Measurements from ENCODE around the gene PUDP.
"Not testable (repeated sequence)": the region's sequence is repeated elsewhere in the genome, so short reads cannot be mapped to it uniquely, and the experiment has no call there.

Gene PUDP

DNA sequence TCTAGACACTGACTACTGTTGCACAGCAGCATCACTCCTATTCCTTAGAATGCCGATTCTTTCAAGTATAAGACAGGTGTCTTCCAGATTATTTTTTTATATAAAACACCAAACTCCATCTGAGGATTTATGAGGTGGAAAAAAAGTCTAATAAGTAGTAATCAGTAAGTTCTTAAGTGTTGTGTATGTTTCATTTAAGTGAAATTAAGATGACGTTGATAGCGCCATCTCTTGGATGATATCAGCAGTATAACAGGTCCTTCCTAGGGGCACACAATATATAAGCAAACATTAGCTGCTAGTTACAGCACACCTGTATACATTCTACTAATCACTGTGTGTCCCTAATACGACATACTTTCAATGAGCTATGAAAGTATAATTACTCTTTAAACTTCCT lies 100.0 kb downstream of the PUDP start:
- Histone ChIP-seq H3K9me3 (ENCODE audit: control extremely low read depth in 1 of 5, control insufficient read depth in 4 of 5, insufficient read depth in 2 of 5, low read depth in 1 of 5, low read length in 4 of 5) (no peaks in the 10 kb centered on the region), H3K4me3 (ENCODE audit: control insufficient read depth in 1 of 7, extremely low read depth in 1 of 7, insufficient read depth in 4 of 7, low read depth in 2 of 7, low read length in 6 of 7) (no peak overlapping the region), H3K27me3 (replicated peaks in 2 of 5; ENCODE audit: control insufficient read depth in 4 of 5, insufficient read depth in 5 of 5, low read length in 4 of 5) (no peaks in the 10 kb centered on the region), H3K27ac (ENCODE audit: insufficient read depth in 1 of 2, low read depth in 1 of 2, low read length in 2 of 2, poor library complexity in 1 of 2, severe bottlenecking in 2 of 2) (no peak overlapping the region), H3K36me3 (ENCODE audit: control insufficient read depth in 4 of 4, insufficient read depth in 4 of 4, low read length in 3 of 4) (peaks cover 0 to 13% (median 3%) of the 10 kb centered on the region in 4 experiments), H3K4me1 (ENCODE audit: control extremely low read depth in 1 of 4, control insufficient read depth in 4 of 4, insufficient read depth in 4 of 4, low read length in 3 of 4) (no peaks in the 10 kb centered on the region)
- WGBS (ENCODE audit: insufficient coverage), result no CpG with 5 or more reads among the region's 4 CpGs
- POLR2A ChIA-PET, result no interaction called here
- CTCF ChIA-PET, result no interaction called here
- no peak for DNase-seq

DNA sequence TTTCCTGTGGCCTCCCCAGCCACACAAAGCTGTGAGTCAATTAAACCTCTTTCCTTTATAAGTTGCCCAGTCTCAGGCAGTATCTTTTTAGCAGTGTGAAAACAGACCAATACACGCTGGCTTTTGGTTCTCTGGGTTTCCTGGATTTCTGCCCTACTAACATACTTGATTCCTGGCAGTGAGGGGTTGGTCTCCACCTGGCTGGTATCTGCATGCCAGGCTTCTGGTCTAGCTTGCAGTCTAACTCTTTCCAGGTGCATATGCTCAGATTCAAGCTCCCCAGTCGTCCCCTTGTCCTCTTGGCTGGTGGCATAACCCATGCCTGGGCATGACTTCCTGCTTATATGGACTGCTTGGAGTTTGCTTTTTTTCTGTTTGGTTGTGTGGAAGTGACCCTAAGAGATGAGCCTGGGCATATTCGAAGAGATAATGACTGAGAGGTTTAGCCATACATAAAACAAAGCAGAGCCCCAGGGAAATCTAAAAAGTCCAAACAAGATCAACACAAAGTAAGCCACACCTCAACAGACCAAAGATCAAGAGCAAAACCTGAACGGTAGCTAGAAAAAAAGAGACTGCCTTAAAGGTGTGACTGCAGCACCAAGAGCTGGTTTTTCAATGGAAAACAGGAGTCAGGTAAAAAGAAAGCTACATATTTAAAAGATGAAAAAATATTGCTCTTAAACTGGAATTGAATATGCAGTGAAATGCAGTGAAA lies 102.6 kb downstream of the PUDP start:
- Histone ChIP-seq H3K9me3 (ENCODE audit: control extremely low read depth in 1 of 5, control insufficient read depth in 4 of 5, insufficient read depth in 2 of 5, low read depth in 1 of 5, low read length in 4 of 5) (no peaks in the 10 kb centered on the region), H3K4me1 (ENCODE audit: control extremely low read depth in 1 of 4, control insufficient read depth in 4 of 4, insufficient read depth in 4 of 4, low read length in 3 of 4) (no peaks in the 10 kb centered on the region), H3K36me3 (ENCODE audit: control insufficient read depth in 4 of 4, insufficient read depth in 4 of 4, low read length in 3 of 4) (peaks cover 0 to 8% (median 2%) of the 10 kb centered on the region in 4 experiments), H3K4me3 (ENCODE audit: control insufficient read depth in 1 of 7, extremely low read depth in 1 of 7, insufficient read depth in 4 of 7, low read depth in 2 of 7, low read length in 6 of 7) (no peak overlapping the region), H3K27ac (ENCODE audit: insufficient read depth in 1 of 2, low read depth in 1 of 2, low read length in 2 of 2, poor library complexity in 1 of 2, severe bottlenecking in 2 of 2) (no peak overlapping the region), H3K27me3 (replicated peaks in 2 of 5; ENCODE audit: control insufficient read depth in 4 of 5, insufficient read depth in 5 of 5, low read length in 4 of 5) (no peaks in the 10 kb centered on the region)
- POLR2A ChIA-PET, result no interaction called here
- CTCF ChIA-PET, result no interaction called here
- no peak for DNase-seq
- WGBS (ENCODE audit: insufficient coverage), result 100% methylated on average over 1 of the region's 4 CpGs

DNA sequence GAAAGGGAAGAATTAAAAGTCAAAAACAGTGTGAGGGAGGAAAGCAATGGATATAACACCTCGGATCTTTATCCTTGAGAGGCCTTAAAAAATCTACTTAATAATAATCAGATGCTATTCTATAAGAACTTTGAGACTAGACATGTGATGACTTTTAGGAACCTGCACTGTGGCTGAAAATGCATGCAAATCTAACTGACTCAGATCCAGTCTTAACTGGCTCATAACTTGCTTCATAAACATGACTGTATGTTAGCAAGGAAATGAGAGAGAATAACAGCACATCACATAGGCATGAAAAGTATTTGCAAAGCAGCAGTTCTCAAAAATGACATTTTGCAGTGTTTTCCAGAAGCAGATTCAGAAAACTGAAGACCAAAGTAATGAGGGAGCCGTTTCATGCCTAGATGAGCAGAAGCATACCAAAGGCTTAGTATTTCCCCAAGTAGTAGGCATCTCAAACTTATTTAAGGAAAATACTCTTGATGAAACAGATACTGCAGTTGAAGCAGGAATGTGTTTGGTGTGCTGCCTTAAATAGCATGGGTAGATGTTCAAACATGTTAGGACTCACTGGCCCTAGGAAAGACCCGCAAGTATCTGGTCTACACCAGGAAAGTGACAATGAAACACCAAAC lies 104.0 kb downstream of the PUDP start:
- WGBS (ENCODE audit: insufficient coverage), result 100% methylated on average over 1 of the region's 3 CpGs
- POLR2A ChIA-PET; H3K4me3 ChIP-seq (ENCODE audit: control insufficient read depth in 1 of 7, extremely low read depth in 1 of 7, insufficient read depth in 4 of 7, low read depth in 2 of 7, low read length in 6 of 7); H3K27me3 ChIP-seq (replicated peaks in 2 of 5; ENCODE audit: control insufficient read depth in 4 of 5, insufficient read depth in 5 of 5, low read length in 4 of 5); H3K4me1 ChIP-seq (ENCODE audit: control extremely low read depth in 1 of 4, control insufficient read depth in 4 of 4, insufficient read depth in 4 of 4, low read length in 3 of 4); H3K27ac ChIP-seq (ENCODE audit: insufficient read depth in 1 of 2, low read depth in 1 of 2, low read length in 2 of 2, poor library complexity in 1 of 2, severe bottlenecking in 2 of 2); H3K9me3 ChIP-seq (ENCODE audit: control extremely low read depth in 1 of 5, control insufficient read depth in 4 of 5, insufficient read depth in 2 of 5, low read depth in 1 of 5, low read length in 4 of 5); CTCF ChIA-PET; H3K36me3 ChIP-seq (ENCODE audit: control insufficient read depth in 4 of 4, insufficient read depth in 4 of 4, low read length in 3 of 4); DNase-seq: not testable (repeated sequence)

DNA sequence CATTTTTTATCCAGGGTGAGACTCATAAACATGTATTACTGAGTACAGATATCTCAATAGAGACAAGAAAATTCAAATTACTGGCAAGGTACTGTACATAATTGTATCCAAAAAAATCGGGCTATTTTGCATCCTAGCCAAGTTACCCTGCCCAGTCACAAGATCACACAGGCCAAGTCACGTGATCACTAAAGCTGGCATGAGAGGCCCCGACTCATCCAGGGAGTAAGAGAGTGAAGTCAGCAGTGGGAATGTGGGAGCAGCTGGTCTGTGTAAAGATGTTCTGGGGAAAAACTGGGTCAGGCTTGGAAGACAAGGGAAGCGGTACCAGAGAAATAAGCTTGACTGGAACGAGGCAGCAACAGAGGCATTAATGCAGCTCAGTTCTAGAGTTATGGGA lies 119.7 kb downstream of the PUDP start:
- Histone ChIP-seq H3K27ac (ENCODE audit: insufficient read depth in 1 of 2, low read depth in 1 of 2, low read length in 2 of 2, poor library complexity in 1 of 2, severe bottlenecking in 2 of 2) (no peak overlapping the region), H3K9me3 (ENCODE audit: control extremely low read depth in 1 of 5, control insufficient read depth in 4 of 5, insufficient read depth in 2 of 5, low read depth in 1 of 5, low read length in 4 of 5) (no peaks in the 10 kb centered on the region), H3K4me3 (ENCODE audit: control insufficient read depth in 1 of 7, extremely low read depth in 1 of 7, insufficient read depth in 4 of 7, low read depth in 2 of 7, low read length in 6 of 7) (no peak overlapping the region), H3K27me3 (replicated peaks in 2 of 5; ENCODE audit: control insufficient read depth in 4 of 5, insufficient read depth in 5 of 5, low read length in 4 of 5) (no peaks in the 10 kb centered on the region), H3K4me1 (ENCODE audit: control extremely low read depth in 1 of 4, control insufficient read depth in 4 of 4, insufficient read depth in 4 of 4, low read length in 3 of 4) (no peaks in the 10 kb centered on the region), H3K36me3 (ENCODE audit: control insufficient read depth in 4 of 4, insufficient read depth in 4 of 4, low read length in 3 of 4) (no peaks in the 10 kb centered on the region)
- ChIA-PET POLR2A (no interaction called here), CTCF (no interaction called here)
- WGBS (ENCODE audit: insufficient coverage), result 99% methylated on average over 4 of the region's 5 CpGs
- no peak for DNase-seq

DNA sequence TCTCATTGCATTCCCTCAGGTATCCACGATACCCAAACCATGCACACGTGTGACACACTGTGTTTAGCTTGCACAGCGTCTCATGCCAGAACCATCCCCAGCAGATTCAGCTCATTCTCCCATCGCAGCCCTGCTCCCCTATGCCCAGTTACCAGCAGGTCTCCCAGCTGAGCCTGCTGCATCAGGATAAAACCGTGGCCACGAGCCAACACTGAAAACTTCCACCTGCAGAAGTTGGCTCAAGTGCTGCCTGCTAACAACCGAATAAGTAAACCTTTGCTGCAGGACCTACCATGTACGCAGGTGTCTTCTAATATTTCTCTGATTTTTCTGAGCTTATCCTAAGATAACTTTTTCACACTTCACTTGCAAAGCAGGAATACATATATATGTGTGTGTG lies 120.9 kb downstream of the PUDP start:
- Histone ChIP-seq H3K36me3 (ENCODE audit: control insufficient read depth in 4 of 4, insufficient read depth in 4 of 4, low read length in 3 of 4) (no peaks in the 10 kb centered on the region), H3K27me3 (replicated peaks in 2 of 5; ENCODE audit: control insufficient read depth in 4 of 5, insufficient read depth in 5 of 5, low read length in 4 of 5) (no peaks in the 10 kb centered on the region), H3K4me1 (ENCODE audit: control extremely low read depth in 1 of 4, control insufficient read depth in 4 of 4, insufficient read depth in 4 of 4, low read length in 3 of 4) (no peaks in the 10 kb centered on the region), H3K27ac (ENCODE audit: insufficient read depth in 1 of 2, low read depth in 1 of 2, low read length in 2 of 2, poor library complexity in 1 of 2, severe bottlenecking in 2 of 2) (no peak overlapping the region), H3K9me3 (ENCODE audit: control extremely low read depth in 1 of 5, control insufficient read depth in 4 of 5, insufficient read depth in 2 of 5, low read depth in 1 of 5, low read length in 4 of 5) (no peaks in the 10 kb centered on the region), H3K4me3 (ENCODE audit: control insufficient read depth in 1 of 7, extremely low read depth in 1 of 7, insufficient read depth in 4 of 7, low read depth in 2 of 7, low read length in 6 of 7) (no peak overlapping the region)
- 96% methylated on average over 6 of the region's 8 CpGs for WGBS (ENCODE audit: insufficient coverage)
- CTCF ChIA-PET, result no interaction called here
- no peak for DNase-seq
- POLR2A ChIA-PET, result no interaction called here

DNA sequence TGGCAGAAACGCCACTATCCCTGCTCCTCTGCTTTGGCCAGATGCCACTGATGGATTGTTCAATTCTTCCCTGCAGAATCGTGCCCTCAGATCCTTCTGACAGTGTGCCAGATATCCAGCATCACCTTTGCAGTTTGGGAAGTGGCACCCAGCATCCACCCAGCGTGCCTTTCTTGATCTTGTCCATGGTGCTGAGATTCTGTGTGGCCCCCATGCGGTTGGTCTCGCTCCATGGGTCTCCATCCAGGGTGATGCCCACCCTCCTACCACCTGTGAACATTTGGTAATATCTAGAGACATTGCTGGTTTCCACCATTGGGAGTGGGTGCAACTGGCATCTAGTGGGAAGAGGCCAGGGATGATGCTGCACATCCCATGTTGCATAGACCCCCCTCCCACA lies 121.6 kb downstream of the PUDP start:
- POLR2A ChIA-PET, CTCF ChIA-PET: not testable (repeated sequence)
- WGBS (ENCODE audit: insufficient coverage), result 98% methylated on average over 3 of the region's 5 CpGs

DNA sequence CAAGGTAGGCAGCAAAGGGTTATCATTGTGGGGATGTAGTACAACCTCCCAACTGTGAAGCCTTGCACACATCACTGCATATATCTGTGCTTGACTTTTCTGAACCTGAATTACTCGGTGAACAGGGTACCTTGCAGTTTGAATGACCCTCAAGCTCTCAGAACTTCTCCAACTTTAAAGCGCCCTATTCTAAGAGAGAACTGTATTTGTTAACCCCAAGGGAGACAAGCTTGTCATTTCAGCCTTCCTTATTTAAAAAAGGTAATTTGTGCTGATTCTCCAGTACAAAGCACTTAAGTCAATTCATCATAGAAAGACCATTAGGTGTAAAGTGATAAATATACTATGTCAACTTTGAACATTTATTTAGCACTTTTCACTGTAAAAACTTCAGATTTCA lies 122.5 kb downstream of the PUDP start:
- ChIA-PET POLR2A (no interaction called here), CTCF (no interaction called here)
- no peaks in the 10 kb centered on the region for H3K9me3 ChIP-seq (ENCODE audit: control extremely low read depth in 1 of 5, control insufficient read depth in 4 of 5, insufficient read depth in 2 of 5, low read depth in 1 of 5, low read length in 4 of 5)
- no peak overlapping the region for H3K4me3 ChIP-seq (ENCODE audit: control insufficient read depth in 1 of 7, extremely low read depth in 1 of 7, insufficient read depth in 4 of 7, low read depth in 2 of 7, low read length in 6 of 7)
- no peaks in the 10 kb centered on the region for H3K36me3 ChIP-seq (ENCODE audit: control insufficient read depth in 4 of 4, insufficient read depth in 4 of 4, low read length in 3 of 4)
- H3K27me3 ChIP-seq (replicated peaks in 2 of 5; ENCODE audit: control insufficient read depth in 4 of 5, insufficient read depth in 5 of 5, low read length in 4 of 5), result no peaks in the 10 kb centered on the region
- DNase-seq, result no peak
- 100% methylated on average over 1 of the region's 2 CpGs for WGBS (ENCODE audit: insufficient coverage)
- no peak overlapping the region for H3K27ac ChIP-seq (ENCODE audit: insufficient read depth in 1 of 2, low read depth in 1 of 2, low read length in 2 of 2, poor library complexity in 1 of 2, severe bottlenecking in 2 of 2)
- H3K4me1 ChIP-seq (ENCODE audit: control extremely low read depth in 1 of 4, control insufficient read depth in 4 of 4, insufficient read depth in 4 of 4, low read length in 3 of 4), result no peaks in the 10 kb centered on the region

More for the DNA sequence above, 121.6 kb downstream of the PUDP start:
- H3K9me3 ChIP-seq (ENCODE audit: control extremely low read depth in 1 of 5, control insufficient read depth in 4 of 5, insufficient read depth in 2 of 5, low read depth in 1 of 5, low read length in 4 of 5); H3K36me3 ChIP-seq (ENCODE audit: control insufficient read depth in 4 of 4, insufficient read depth in 4 of 4, low read length in 3 of 4); H3K4me1 ChIP-seq (ENCODE audit: control extremely low read depth in 1 of 4, control insufficient read depth in 4 of 4, insufficient read depth in 4 of 4, low read length in 3 of 4); H3K27me3 ChIP-seq (replicated peaks in 2 of 5; ENCODE audit: control insufficient read depth in 4 of 5, insufficient read depth in 5 of 5, low read length in 4 of 5); H3K27ac ChIP-seq (ENCODE audit: insufficient read depth in 1 of 2, low read depth in 1 of 2, low read length in 2 of 2, poor library complexity in 1 of 2, severe bottlenecking in 2 of 2); H3K4me3 ChIP-seq (ENCODE audit: control insufficient read depth in 1 of 7, extremely low read depth in 1 of 7, insufficient read depth in 4 of 7, low read depth in 2 of 7, low read length in 6 of 7); DNase-seq: not testable (repeated sequence)
